ENCODE measurements around the gene VRK3.

VRK3 gene

GRCh38 chr19:50026550-50026906 lies 1.4 kb upstream of the VRK3 start:
- DNase-seq = no peak

- peak; percentile 93 for DNase-seq
These were observed 800 bp upstream of the VRK3 start, which contains the start of gene ZNF473 for GRCh38 chr19:50025794-50026549. TSS of gene ZNF473 (plus strand) at chr19:50026005. CDS start at chr19:50031083, 5,078 bp downstream.

- no peak for DNase-seq
These were observed 502 bp downstream of the VRK3 start for GRCh38 chr19:50024719-50025021.

GRCh38 chr19:50022823-50023222 lies 2.3 kb downstream of the VRK3 start:
- DNase-seq = no peak

GRCh38 chr19:50020481-50020880 lies 4.7 kb downstream of the VRK3 start:
- no peak for DNase-seq

GRCh38 chr19:50016225-50016807 lies 8.9 kb downstream of the VRK3 start:
- no peak for DNase-seq

GRCh38 chr19:50008532-50008931 lies 16.6 kb downstream of the VRK3 start:
- peak; percentile 31 for DNase-seq

- DNase-seq = no peak
These were observed 17.2 kb downstream of the VRK3 start for GRCh38 chr19:50007947-50008346.

GRCh38 chr19:50007170-50007569 lies 18.0 kb downstream of the VRK3 start:
- no peak for DNase-seq

GRCh38 chr19:50005428-50005827 lies 19.7 kb downstream of the VRK3 start:
- DNase-seq = peak; percentile 18

GRCh38 chr19:50003810-50004419 lies 21.3 kb downstream of the VRK3 start:
- peak; percentile 42 for DNase-seq

GRCh38 chr19:50003254-50003788 lies 21.9 kb downstream of the VRK3 start:
- no peak for DNase-seq

GRCh38 chr19:50002386-50002960 lies 22.7 kb downstream of the VRK3 start:
- DNase-seq = no peak

- no peak for DNase-seq
These were observed 23.4 kb downstream of the VRK3 start for GRCh38 chr19:50001775-50002174.

- no peak for DNase-seq
These were observed 24.2 kb downstream of the VRK3 start for GRCh38 chr19:50000841-50001557.

- peak; percentile 49 for DNase-seq
These were observed 24.9 kb downstream of the VRK3 start for GRCh38 chr19:50000038-50000840.

- DNase-seq = no peak
These were observed 25.7 kb downstream of the VRK3 start for GRCh38 chr19:49999371-50000010.

GRCh38 chr19:49997709-49998108 lies 27.5 kb downstream of the VRK3 start:
- peak; percentile 31 for DNase-seq

- DNase-seq = peak; percentile 51
These were observed 36.7 kb downstream of the VRK3 start for GRCh38 chr19:49988433-49988832.

- no peak for DNase-seq
These were observed 37.2 kb downstream of the VRK3 start for GRCh38 chr19:49988007-49988406.

- peak; percentile 89 for DNase-seq
These were observed 37.9 kb downstream of the VRK3 start for GRCh38 chr19:49987159-49987698.
